Neural progenitor cell (in vitro differentiated cells): Measurements from ENCODE around the gene VAV2.

ENCODE experiments used
- EZH2 ChIP-seq: fragments of 200-600 bp; sonication (generic); IDR thresholded peaks from 2 replicates; pipeline ENCODE4 v1.6.1; 2017; ENCODE audit warnings: antibody characterized with exemption, mild to moderate bottlenecking, moderate library complexity
- EZH2phosphoT487 ChIP-seq: fragments of 200-600 bp; sonication (generic); IDR thresholded peaks from 2 replicates; pipeline ENCODE4 v1.6.1; 2017; ENCODE audit warnings: antibody characterized with exemption
- TF ChIP-seq, protein P1 (sequence below): fragments of 200-600 bp; sonication (generic); IDR thresholded peaks from 2 replicates; pipeline ENCODE4 v1.5.1; 2017; ENCODE audit warnings: antibody characterized with exemption, mild to moderate bottlenecking

DNA sequence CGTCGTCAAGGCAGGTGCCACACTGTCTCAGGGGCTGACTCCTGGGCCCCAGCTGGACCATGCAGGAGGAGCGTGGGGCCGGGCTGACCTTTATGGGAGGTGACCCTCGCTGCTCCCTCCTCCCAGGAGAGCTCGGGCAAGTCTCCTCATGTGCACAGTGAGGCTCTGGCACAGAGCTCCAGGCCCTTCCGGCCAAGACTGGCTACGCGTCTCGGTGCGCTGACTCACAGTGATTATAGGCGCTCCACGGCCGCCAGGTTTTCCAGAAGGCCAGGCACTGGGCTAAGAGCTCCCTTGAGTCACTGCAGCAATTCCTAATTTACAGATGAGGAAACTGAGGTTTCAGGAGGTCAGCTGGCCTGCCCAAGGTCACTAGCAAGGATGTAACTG lies 47.4 kb downstream of the VAV2 start:
- TF ChIP-seq, protein P1, sequence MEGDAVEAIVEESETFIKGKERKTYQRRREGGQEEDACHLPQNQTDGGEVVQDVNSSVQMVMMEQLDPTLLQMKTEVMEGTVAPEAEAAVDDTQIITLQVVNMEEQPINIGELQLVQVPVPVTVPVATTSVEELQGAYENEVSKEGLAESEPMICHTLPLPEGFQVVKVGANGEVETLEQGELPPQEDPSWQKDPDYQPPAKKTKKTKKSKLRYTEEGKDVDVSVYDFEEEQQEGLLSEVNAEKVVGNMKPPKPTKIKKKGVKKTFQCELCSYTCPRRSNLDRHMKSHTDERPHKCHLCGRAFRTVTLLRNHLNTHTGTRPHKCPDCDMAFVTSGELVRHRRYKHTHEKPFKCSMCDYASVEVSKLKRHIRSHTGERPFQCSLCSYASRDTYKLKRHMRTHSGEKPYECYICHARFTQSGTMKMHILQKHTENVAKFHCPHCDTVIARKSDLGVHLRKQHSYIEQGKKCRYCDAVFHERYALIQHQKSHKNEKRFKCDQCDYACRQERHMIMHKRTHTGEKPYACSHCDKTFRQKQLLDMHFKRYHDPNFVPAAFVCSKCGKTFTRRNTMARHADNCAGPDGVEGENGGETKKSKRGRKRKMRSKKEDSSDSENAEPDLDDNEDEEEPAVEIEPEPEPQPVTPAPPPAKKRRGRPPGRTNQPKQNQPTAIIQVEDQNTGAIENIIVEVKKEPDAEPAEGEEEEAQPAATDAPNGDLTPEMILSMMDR, result no peak
- TF ChIP-seq EZH2phosphoT487, result no peak
- no peak for TF ChIP-seq EZH2
